Activated CD8-positive, alpha-beta memory T cell treated with anti-CD3 and anti-CD28 coated beads, Interleukin-2, amount 50 U/mL, for 48 hours (primary cell): Measurements from ENCODE around the gene PPP6C.
"Not testable (repeated sequence)": the region's sequence is repeated elsewhere in the genome, so short reads cannot be mapped to it uniquely, and the experiment has no call there.

ENCODE experiments used
- DNase-seq: peaks from one replicate; pipeline ENCODE4 v3.0.0-alpha.2; 2020

PPP6C gene

GRCh38 chr9:125141251-125141650, 48.4 kb downstream of the PPP6C start:
- DNase-seq = no peak

GRCh38 chr9:125140576-125140975, 49.0 kb downstream of the PPP6C start:
- DNase-seq = peak; percentile 20

GRCh38 chr9:125137200-125137599, 52.4 kb downstream of the PPP6C start:
- DNase-seq = no peak

GRCh38 chr9:125134976-125135375, 54.6 kb downstream of the PPP6C start:
- no peak for DNase-seq

- DNase-seq = no peak
These were observed 55.9 kb downstream of the PPP6C start for GRCh38 chr9:125133403-125134329.

- DNase-seq = no peak
These were observed 57.8 kb downstream of the PPP6C start for GRCh38 chr9:125131778-125132177.

GRCh38 chr9:125126019-125126746, 63.4 kb downstream of the PPP6C start:
- peak; percentile 84 for DNase-seq

GRCh38 chr9:125125523-125125922, 64.1 kb downstream of the PPP6C start:
- no peak for DNase-seq

GRCh38 chr9:125121146-125121545, 68.5 kb downstream of the PPP6C start:
- no peak for DNase-seq

GRCh38 chr9:125119643-125120286, 69.8 kb downstream of the PPP6C start:
- DNase-seq = no peak

GRCh38 chr9:125118696-125119095, 70.9 kb downstream of the PPP6C start:
- not testable (repeated sequence) for DNase-seq

GRCh38 chr9:125114503-125114902, 75.1 kb downstream of the PPP6C start:
- DNase-seq = not testable (repeated sequence)

- DNase-seq = no peak
These were observed 79.1 kb downstream of the PPP6C start for GRCh38 chr9:125110464-125110863.

GRCh38 chr9:125108541-125108940, 81.1 kb downstream of the PPP6C start:
- not testable (repeated sequence) for DNase-seq

GRCh38 chr9:125106285-125106893, 83.2 kb downstream of the PPP6C start:
- DNase-seq = no peak

- DNase-seq = no peak
These were observed 85.7 kb downstream of the PPP6C start for GRCh38 chr9:125103770-125104460.

GRCh38 chr9:125103021-125103420, 86.6 kb downstream of the PPP6C start:
- no peak for DNase-seq

- DNase-seq = no peak
These were observed 88.8 kb downstream of the PPP6C start for GRCh38 chr9:125100822-125101221.

GRCh38 chr9:125099816-125100215, 89.8 kb downstream of the PPP6C start:
- no peak for DNase-seq
